HepG2 (cell line): ENCODE measurements around the gene PRKAR1A. TPM values are rescaled to one million over a fixed set of nuclear protein-coding genes. Genes with fewer than 3 reads are reported as not detected.

Source experiments
- ATF6 ChIP-seq: sonication (generic); formaldehyde crosslinking; conservative IDR thresholded peaks from 2 replicates; pipeline ENCODE4 v1.4.0; 2020; ENCODE audit warnings: missing genetic modification reagents
- CBX1 ChIP-seq: IDR thresholded peaks from one replicate; pipeline ENCODE4 v1.6.1; 2016; ENCODE audit warnings: antibody characterized with exemption, low read depth
- KDM3A ChIP-seq: IDR thresholded peaks from 2 replicates; pipeline ENCODE4 v1.6.1; 2018; ENCODE audit warnings: low read depth, missing compliant biosample characterization
- MEF2D ChIP-seq: sonication (generic); formaldehyde crosslinking; IDR thresholded peaks from 2 replicates; pipeline ENCODE4 v1.5.1; 2020; ENCODE audit warnings: mild to moderate bottlenecking, missing genetic modification reagents
- SETDB1 ChIP-seq: sonication (generic); formaldehyde crosslinking; IDR thresholded peaks from 2 replicates; pipeline ENCODE4 v1.5.1; 2020; ENCODE audit warnings: missing genetic modification reagents, mild to moderate bottlenecking, borderline replicate concordance
- TAF15 ChIP-seq: fragments of 200-400 bp; formaldehyde crosslinking; IDR thresholded peaks from one replicate; pipeline ENCODE4 v1.6.1; 2018; ENCODE audit warnings: mild to moderate bottlenecking, low read depth, low read length; ENCODE audit not compliant: poor library complexity, severe bottlenecking
- ZGPAT ChIP-seq: IDR thresholded peaks from 2 replicates; pipeline ENCODE4 v1.6.1; 2016; ENCODE audit warnings: mild to moderate bottlenecking
- ZNF17 ChIP-seq: sonication (generic); formaldehyde crosslinking; IDR thresholded peaks from 2 replicates; pipeline ENCODE4 v1.5.0; 2020; ENCODE audit warnings: mild to moderate bottlenecking, missing genetic modification reagents
- ZNF282 ChIP-seq: fragments of 450-650 bp; IDR thresholded peaks from 2 replicates; pipeline ENCODE4 v1.6.1; 2018; ENCODE audit not compliant: partially characterized antibody
- ZNF367 ChIP-seq: sonication (generic); formaldehyde crosslinking; IDR thresholded peaks from 2 replicates; pipeline ENCODE4 v1.4.0; 2020; ENCODE audit warnings: missing genetic modification reagents, borderline replicate concordance
- ZNF441 ChIP-seq: sonication (generic); formaldehyde crosslinking; IDR thresholded peaks from 2 replicates; pipeline ENCODE4 v1.7.0; 2021; ENCODE audit warnings: missing genetic modification reagents, borderline replicate concordance
- ZNF530 ChIP-seq: sonication (generic); formaldehyde crosslinking; IDR thresholded peaks from 2 replicates; pipeline ENCODE4 v1.5.0; 2020; ENCODE audit warnings: low read depth, mild to moderate bottlenecking, missing genetic modification reagents
- ZNF605 ChIP-seq: sonication (generic); formaldehyde crosslinking; IDR thresholded peaks from 2 replicates; pipeline ENCODE4 v1.8.0; 2022; ENCODE audit warnings: mild to moderate bottlenecking, missing genetic modification reagents
- ZNF639 ChIP-seq: conservative IDR thresholded peaks from 2 replicates; pipeline ENCODE4 v1.6.1; 2018; ENCODE audit warnings: missing genetic modification reagents
- ZNF670 ChIP-seq: sonication (generic); formaldehyde crosslinking; IDR thresholded peaks from 2 replicates; pipeline ENCODE4 v1.8.0; 2022; ENCODE audit warnings: mild to moderate bottlenecking, missing genetic modification reagents, borderline replicate concordance
- ZNF687 ChIP-seq: sonication (generic); formaldehyde crosslinking; IDR thresholded peaks from 2 replicates; pipeline ENCODE4 v1.5.1; 2020; ENCODE audit warnings: mild to moderate bottlenecking, missing genetic modification reagents, moderate library complexity
- ZNF7 ChIP-seq: IDR thresholded peaks from 2 replicates; pipeline ENCODE4 v1.6.1; 2016; ENCODE audit warnings: missing biosample characterization, missing genetic modification reagents
- ZNF720 ChIP-seq: sonication (generic); formaldehyde crosslinking; IDR thresholded peaks from 2 replicates; pipeline ENCODE4 v1.4.0; 2020; ENCODE audit warnings: missing genetic modification reagents
- ZNF761 ChIP-seq: sonication (generic); formaldehyde crosslinking; conservative IDR thresholded peaks from 2 replicates; pipeline ENCODE4 v1.4.0; 2020; ENCODE audit warnings: mild to moderate bottlenecking, missing genetic modification reagents
- polyA plus RNA-seq, 8 experiments: library from polyadenylated mRNA; depleted of rRNA in 3 of 8; stranded (reverse) in 7 of 8; unstranded in 1 of 8; fragments of >200 nt; fragmentation: Illumina TruSeq in 4 of 8; extraction: Trizol in 4 of 8; gene quantifications; 2 replicates each; pipeline versions ENCODE4 v1.2.1 to v1.2.3, GENCODE V29; 2011 to 2016; ENCODE audit warnings: low read depth in 4 of 8, missing spikeins in 1 of 8, mixed read lengths in 1 of 8; ENCODE audit not compliant: insufficient read depth in 1 of 8
- total RNA-seq, 5 experiments: library from RNA; depleted of rRNA; stranded (reverse); fragments of >200 nt; fragmentation: Illumina TruSeq; extraction: Trizol; gene quantifications; 2 replicates each; pipeline ENCODE4 v1.2.3, GENCODE V29; 2016; ENCODE audit warnings: low read depth in 1 of 5

Gene PRKAR1A
- total and polyA plus RNA-seq, 2 of the 13 experiments (the other 11 are each of a cell fraction or from before 2014, with no cell fraction given), result 265 to 266 TPM

GRCh38 chr17:68600067-68600930 is 88.1 kb downstream of the PRKAR1A start (continued):
- TF ChIP-seq ZNF605 (CRISPR knock-in tag), result peak; percentile 24; the same call in 1 of the 2 replicates
- 0 out of 2 replicates have a peak, but pooled peaks have one; percentile 58 for TF ChIP-seq ZNF367
- TF ChIP-seq ZNF530, result 0 out of 2 replicates have a peak, but pooled peaks have one; percentile 23
- TF ChIP-seq KDM3A, result peak; percentile 44; the same call in 1 of the 2 replicates
- no peak for TF ChIP-seq ZNF17 (CRISPR knock-in tag)
- peak; percentile 92 for TF ChIP-seq ZNF687 (CRISPR knock-in tag)
- no peak for TF ChIP-seq SETDB1 (CRISPR knock-in tag)
- TF ChIP-seq ZNF761 (CRISPR knock-in tag), result no peak; the same call in 1 of the 2 replicates
- TF ChIP-seq ZNF639 (CRISPR knock-in tag), result no peak
- TF ChIP-seq ZNF441, result peak; percentile 86; the same call in 1 of the 2 replicates
- peak; percentile 58; the same call in 1 of the 2 replicates for TF ChIP-seq ZNF670
- no peak for TF ChIP-seq ATF6 (CRISPR knock-in tag)
- 0 out of 2 replicates have a peak, but pooled peaks have one; percentile 27 for TF ChIP-seq MEF2D (CRISPR knock-in tag)
- no peak for TF ChIP-seq CBX1
- no peak for TF ChIP-seq ZNF720
- peak; percentile 92 for TF ChIP-seq ZGPAT
- TF ChIP-seq ZNF282, result no peak
- TF ChIP-seq ZNF7 (CRISPR knock-in tag), result no peak
- TF ChIP-seq TAF15, result no peak
